Smooth muscle cell of the brain vasculature (primary cell): ENCODE data around the gene SCRT2.
"Not testable (repeated sequence)": the region's sequence is repeated elsewhere in the genome, so short reads cannot be mapped to it uniquely, and the experiment has no call there.

Experiments used
- DNase-seq: peaks from one replicate; pipeline ENCODE4 v3.0.0-alpha.2; 2012; ENCODE audit warnings: low read depth, low spot score

Gene SCRT2

DNA sequence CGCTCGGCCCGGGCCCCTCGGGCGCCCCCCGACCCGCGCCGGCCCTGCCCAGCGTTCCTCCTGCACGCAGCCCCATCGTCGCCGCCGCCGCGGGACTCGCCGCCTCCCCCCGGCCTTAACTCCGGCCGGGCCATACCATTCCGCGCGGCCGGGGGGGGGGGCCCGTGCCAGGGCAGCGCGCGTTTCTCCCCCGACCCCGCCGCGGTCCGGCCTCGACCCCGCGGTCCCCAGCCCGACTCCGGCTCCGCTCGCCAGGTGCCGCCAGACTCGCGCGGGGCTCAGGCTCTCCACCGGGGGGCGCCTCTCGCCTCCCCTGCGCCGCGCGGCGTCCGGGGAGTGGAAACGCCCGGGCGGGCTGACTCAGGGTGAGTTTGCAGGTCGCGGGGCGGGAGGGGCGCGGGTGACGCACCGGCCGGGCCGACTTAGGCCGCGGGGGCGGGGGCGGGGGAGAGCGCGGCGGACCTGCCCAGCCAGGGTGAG, 22.5 kb downstream of the SCRT2 start, which contains the start of gene SRXN1:
SRXN1 (minus strand) TSS at position 91 of the 480 bp plus-strand sequence; CDS start at position 76, 15 bp downstream.
- peak; percentile 52 for DNase-seq

DNA sequence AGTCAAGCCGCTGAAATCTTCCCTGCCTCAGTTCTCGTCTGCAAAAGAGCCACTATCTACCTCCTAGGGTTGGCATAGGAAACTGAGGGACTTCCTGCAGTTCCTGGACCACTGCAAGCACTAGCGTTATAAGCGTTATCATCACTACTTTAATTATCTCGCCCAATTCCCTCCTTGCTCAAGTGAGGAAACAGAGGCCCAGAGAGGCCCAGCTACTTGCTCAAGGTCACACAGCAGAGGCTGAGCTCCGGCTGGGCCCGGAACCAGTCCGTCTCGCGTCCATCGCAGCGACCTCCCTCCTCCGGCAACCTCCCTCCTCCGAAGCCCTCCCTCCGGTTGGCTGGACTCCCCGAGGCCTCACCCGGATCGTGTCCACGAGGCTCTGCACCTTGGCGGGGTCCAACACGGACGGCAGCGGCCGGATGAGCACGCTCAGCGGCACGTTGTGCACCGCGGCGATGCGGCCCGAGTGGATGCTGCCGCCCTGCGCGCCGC, 22.9 kb downstream of the SCRT2 start:
- DNase-seq, result no peak

DNA sequence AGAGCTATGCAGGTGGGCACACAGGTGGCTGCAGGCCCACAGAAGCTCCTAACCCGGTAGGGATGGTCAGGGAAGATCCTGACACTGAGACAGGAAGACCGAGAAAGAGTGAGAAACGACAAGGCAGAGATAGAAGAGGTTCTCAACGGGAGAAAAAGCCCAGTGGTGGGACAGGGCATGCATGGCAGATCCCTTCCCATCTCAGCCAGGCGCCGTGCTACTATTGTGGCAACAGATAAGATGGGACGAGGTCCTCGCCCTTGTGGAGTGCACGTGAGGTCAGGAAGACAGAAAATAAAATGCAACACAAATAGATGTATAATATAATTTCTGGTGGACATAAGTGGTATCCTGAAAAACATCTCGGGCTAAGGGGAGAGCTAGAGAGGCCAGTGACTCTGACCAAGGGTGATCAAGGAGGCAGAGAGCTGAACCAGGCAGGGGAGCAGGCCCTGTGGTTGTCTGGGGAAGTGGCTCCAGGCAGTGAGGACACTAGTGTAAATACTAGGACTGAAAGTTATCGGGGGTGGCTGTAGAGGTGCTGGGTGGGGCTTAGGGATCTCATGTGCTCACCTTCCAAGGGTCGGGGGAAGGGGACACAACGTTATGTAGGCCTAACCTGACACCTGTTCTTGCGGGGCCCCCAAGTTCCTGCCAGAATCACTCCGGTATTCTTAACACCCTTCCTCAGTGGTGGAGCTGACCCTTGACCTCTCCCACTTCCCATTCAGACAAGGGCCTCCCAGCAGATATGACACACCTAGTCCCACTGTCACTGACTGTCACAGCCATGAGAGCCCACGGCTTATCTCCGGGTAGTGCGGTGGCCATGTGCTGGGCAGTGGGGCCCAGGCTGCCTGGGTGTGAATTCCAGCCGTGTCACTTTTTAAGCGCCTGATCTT, 23.6 kb downstream of the SCRT2 start:
- no peak for DNase-seq

- no peak for DNase-seq
These were observed 24.6 kb downstream of the SCRT2 start for GRCh38 chr20:650954-651353.

DNA sequence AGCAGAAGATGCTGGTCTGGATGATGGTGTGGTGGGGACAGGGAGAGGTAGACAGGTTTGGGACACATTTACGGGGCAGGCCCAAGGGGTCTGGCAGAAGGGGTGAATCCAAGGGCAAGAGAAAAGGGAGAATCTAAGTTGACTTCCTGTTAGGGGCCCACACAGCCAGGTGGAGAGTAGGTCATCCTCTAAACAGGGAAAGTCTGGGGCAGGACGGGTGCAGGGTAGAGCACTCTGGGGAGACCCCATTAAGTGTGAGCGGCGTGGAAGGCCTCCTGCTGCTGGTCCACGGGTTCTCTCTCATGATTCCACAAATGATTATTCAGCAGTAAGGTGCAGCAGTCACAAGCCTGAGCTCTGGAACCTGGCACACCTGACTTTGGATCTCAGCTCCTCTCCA, 25.3 kb downstream of the SCRT2 start:
- DNase-seq, result no peak

DNA sequence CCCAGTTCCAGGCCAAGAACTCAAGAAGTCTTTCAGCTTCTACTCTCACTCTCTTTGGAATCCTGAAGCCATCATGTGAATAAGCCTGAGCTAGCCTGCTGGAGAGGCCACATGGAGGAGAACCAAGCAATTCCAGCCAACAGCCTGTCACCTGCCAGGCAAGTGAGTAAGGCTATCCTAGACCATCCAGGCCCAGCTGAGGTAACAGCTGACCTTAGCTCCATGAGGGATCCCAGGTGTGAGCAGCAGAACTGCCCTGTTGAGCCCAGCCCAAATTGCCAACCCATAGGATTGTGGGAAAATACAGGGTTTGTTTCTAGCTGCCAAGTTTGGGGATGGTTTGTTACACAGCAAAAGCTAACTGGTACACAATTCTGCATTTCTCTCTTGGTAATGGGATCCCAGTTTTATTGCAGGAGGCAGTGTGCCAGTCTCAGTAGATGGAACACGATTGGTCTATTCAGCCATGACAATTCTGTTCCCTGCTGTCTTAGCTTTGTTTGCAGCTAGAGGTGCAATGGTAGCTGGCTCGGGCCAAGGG, 28.1 kb downstream of the SCRT2 start:
- no peak for DNase-seq

DNA sequence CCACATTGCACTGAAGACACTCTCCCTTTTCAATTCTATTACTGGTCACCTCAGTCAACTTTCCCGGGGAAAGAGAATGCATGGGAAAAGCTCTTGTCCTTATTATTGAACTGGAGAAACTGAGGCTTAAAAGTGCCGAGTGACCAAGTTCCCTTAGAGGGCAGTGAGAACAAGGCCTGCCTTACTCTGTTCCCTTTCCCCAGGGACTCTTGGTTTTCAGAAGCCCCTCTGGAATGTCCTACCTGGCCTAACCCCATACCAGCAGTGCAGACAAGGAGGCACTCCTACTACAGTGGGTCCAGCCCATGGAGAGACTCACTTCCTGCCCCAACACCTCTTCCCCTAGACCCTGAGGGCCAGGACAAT, 28.8 kb downstream of the SCRT2 start:
- no peak for DNase-seq

DNA sequence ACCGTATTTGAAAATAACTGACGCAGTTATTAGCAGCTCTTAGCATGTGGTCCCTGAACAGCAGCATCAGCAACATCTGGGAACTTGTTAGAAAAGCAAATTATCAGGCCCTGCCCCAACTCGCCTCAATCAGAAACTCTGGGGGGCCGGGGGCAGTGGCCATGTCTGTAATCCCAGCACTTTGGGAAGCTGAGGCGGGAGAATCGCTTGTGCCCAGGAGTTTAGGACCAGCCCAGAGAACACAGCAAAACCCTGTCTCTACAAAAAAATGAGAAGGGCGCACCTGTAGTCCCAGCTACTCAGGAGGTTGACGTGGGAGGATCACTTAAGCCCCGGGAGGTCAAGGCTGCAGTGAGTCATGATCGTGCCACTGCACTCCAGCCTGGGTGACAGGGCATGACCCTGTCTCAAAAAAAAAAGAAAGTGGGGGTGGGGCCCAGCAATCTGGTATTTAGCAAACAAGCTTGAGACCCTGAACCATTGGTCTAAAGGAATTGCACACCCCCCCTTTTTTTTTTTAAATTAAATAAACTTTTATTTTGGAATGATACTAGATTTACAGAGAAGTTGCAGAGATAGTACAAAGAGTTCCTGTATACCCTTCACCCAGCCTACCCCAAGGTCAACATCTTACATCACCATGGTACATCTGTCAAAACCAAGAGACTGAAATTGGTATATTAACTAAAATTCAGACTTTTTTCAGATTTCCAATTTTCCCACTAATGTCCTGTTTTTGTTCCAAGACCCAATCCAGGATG, 29.3 kb downstream of the SCRT2 start:
- DNase-seq, result no peak

- peak; percentile 26 for DNase-seq
These were observed 30.1 kb downstream of the SCRT2 start for GRCh38 chr20:645318-646106.

DNA sequence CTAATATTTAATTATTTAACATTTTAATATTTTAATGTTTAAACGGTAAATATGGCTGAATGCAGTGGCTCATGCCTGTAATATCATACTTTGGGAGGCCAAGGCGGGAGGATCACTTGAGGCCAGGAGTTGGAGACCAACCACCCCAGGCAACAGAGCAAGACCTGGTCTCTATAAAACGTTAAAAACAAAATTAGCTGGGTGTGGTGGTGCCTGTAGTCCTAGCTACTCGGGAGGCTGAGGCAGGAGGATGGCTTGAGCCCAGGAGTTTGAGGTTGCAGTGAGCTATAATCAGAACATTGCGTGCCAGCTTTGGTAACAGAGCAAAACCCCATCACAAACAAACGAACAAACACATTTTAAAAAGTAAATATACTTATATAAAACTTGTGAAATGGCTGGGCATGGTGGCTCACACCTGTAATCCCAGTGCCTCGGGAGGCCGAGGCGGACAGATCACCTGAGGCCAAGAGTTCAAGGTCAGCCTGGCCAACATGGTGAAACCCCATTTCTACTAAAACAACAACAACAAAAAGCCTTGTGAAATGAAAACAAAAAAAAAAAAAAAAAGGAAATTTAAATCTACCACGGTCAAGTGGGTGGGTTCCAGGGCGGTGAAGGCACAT, 30.8 kb downstream of the SCRT2 start:
- DNase-seq, result no peak

GRCh38 chr20:642398-643174, 33.0 kb downstream of the SCRT2 start:
- DNase-seq, result no peak

DNA sequence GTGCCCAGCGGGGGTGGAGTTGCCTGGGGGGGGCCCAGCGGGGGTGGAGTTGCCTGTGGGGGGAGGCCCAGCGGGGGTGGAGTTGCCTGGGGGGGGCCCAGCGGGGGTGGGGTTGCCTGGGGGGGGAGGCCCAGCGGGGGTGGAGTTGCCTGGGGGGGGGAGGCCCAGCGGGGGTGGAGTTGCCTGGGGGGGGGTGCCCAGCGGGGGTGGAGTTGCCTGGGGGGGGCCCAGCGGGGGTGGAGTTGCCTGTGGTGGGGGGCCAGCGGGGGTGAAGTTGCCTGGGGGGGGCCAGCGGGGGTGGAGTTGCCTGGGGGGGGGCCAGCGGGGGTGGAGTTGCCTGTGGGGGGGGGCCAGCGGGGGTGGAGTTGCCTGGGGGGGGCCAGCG, 33.6 kb downstream of the SCRT2 start:
- DNase-seq, result not testable (repeated sequence)

GRCh38 chr20:641516-641875, 34.1 kb downstream of the SCRT2 start:
- DNase-seq, result no peak

- no peak for DNase-seq
These were observed 34.7 kb downstream of the SCRT2 start for GRCh38 chr20:640674-641515.

- no peak for DNase-seq
These were observed 37.0 kb downstream of the SCRT2 start for GRCh38 chr20:638579-638978.

- no peak for DNase-seq
These were observed 38.0 kb downstream of the SCRT2 start for GRCh38 chr20:637559-637958.

- DNase-seq, result no peak
These were observed 39.7 kb downstream of the SCRT2 start for GRCh38 chr20:635893-636338.

DNA sequence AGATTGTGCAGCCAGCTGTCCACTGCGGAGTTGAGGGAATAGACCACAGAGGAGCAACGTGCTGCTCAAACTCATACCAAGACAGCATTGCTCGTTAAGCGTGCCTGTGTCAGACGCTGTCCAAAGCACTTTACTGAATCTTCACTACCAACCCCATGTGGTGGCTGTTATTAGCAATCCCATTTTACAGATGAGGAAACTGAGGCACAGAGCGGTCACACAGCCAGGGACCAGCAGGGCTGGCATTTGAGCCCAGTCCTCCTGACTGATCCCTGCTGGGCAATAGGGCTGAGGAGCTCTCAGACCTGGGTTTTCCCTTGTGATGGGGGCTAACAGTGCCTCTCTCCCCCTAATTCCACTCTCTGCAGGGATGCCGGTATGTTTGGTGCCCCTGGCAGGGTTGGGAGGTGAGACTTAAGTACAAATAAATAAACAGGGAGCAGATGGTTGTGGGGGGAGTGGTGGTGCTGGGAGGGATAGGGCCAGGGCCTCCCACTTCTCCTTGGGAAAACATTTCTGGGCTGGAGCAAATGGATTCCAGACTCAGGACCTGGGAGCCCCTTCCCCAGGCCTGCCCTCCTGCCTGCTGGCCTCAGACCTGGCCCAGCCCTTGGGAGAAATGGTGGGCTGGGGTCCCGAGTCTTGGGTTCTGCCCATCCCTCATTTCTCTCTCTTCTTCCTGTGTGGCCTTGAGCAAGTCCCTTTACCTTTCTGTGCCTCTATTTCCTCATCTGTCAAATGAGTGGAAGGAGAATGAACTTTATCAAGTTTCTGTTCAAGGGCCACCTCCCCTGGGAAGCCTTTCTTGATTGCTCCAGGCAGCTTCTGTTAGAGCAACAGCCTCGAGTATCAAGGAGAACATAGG, 40.3 kb downstream of the SCRT2 start:
- DNase-seq, result no peak
